HEK293 (cell line): ENCODE data around the gene GRIA1.

Source experiments
- CTCF ChIA-PET: fragments of 350-600 bp; formaldehyde crosslinking; extraction: SDS; loops from one replicate; lab custom pipeline; 2021; ENCODE audit warnings: antibody characterized with exemption; lab: Yijun Ruan, JAX
- POLR2A ChIA-PET: fragments of 300-600 bp; formaldehyde crosslinking; extraction: SDS; loops from one replicate; lab custom pipeline; 2020; ENCODE audit warnings: antibody characterized with exemption, inconsistent platforms; lab: Yijun Ruan, JAX
- H3K27ac ChIP-seq: fragments of 200-500 bp; sonication (Bioruptor generic); 2 replicates; pipeline ENCODE4 v1.5.1; 2014; ENCODE audit warnings: low read depth, low read length, control low read depth, inconsistent platforms; ENCODE audit errors: extremely low read depth
- H3K36me3 ChIP-seq, 2 experiments: fragments of 200-500 bp in 1 of 2; sonication (Bioruptor generic) in 1 of 2; 1 replicate in 1 of 2; 2 replicates in 1 of 2; pipeline ENCODE4 v1.5.1; 2014 to 2017; ENCODE audit warnings: inconsistent platforms in 2 of 2, low read length in 2 of 2; ENCODE audit not compliant: control insufficient read depth in 2 of 2, insufficient read depth in 1 of 2
- H3K4me1 ChIP-seq: fragments of 200-500 bp; sonication (Bioruptor generic); 2 replicates; pipeline ENCODE4 v1.5.1; 2014; ENCODE audit warnings: mild to moderate bottlenecking, low read length, inconsistent platforms; ENCODE audit not compliant: control insufficient read depth, insufficient read depth
- H3K4me3 ChIP-seq: 2 replicates; pipeline ENCODE4 v1.5.1; 2011; ENCODE audit warnings: low read depth, mild to moderate bottlenecking, control low read depth, low read length, moderate library complexity
- H3K9me3 ChIP-seq: fragments of 200-500 bp; sonication (Bioruptor generic); 2 replicates; pipeline ENCODE4 v1.5.1; 2014; ENCODE audit warnings: low read depth, low read length, inconsistent platforms; ENCODE audit not compliant: control insufficient read depth, insufficient read depth
- GLI2 ChIP-seq: fragments of 450-650 bp; formaldehyde crosslinking; IDR thresholded peaks from 2 replicates; pipeline ENCODE4; 2017; ENCODE audit warnings: missing biosample characterization, missing genetic modification characterization, low read depth, borderline replicate concordance
- KLF8 ChIP-seq: fragments of 450-650 bp; formaldehyde crosslinking; IDR thresholded peaks from 2 replicates; pipeline ENCODE4 v1.5.1; 2016; ENCODE audit warnings: missing biosample characterization, missing genetic modification characterization
- PRDM2 ChIP-seq: fragments of 450-650 bp; formaldehyde crosslinking; IDR thresholded peaks from 2 replicates; pipeline ENCODE4 v1.5.1; 2016; ENCODE audit warnings: missing biosample characterization, missing genetic modification characterization, borderline replicate concordance
- PRDM4 ChIP-seq: fragments of 450-650 bp; formaldehyde crosslinking; IDR thresholded peaks from 2 replicates; pipeline ENCODE4 v1.5.1; 2017; ENCODE audit warnings: missing biosample characterization, missing genetic modification characterization
- SETDB1 ChIP-seq: IDR thresholded peaks from one replicate; pipeline ENCODE4 v1.6.1; 2017; ENCODE audit warnings: mild to moderate bottlenecking, low read length, moderate library complexity, mixed read lengths; ENCODE audit not compliant: insufficient read length
- ZBTB49 ChIP-seq: fragments of 450-650 bp; formaldehyde crosslinking; IDR thresholded peaks from 2 replicates; pipeline ENCODE4 v1.5.1; 2016; ENCODE audit warnings: missing biosample characterization, missing genetic modification characterization, low read depth
- ZIC2 ChIP-seq: fragments of 450-650 bp; formaldehyde crosslinking; IDR thresholded peaks from 2 replicates; pipeline ENCODE4 v1.5.1; 2016; ENCODE audit warnings: missing biosample characterization, missing genetic modification characterization
- ZNF19 ChIP-seq: fragments of 450-650 bp; formaldehyde crosslinking; IDR thresholded peaks from 2 replicates; pipeline ENCODE4; 2016; ENCODE audit warnings: missing biosample characterization, missing genetic modification characterization, low read depth
- ZNF23 ChIP-seq: fragments of 450-650 bp; formaldehyde crosslinking; IDR thresholded peaks from 2 replicates; pipeline ENCODE4 v1.5.1; 2016; ENCODE audit warnings: missing biosample characterization, missing genetic modification characterization, borderline replicate concordance
- ZNF280D ChIP-seq: fragments of 450-650 bp; formaldehyde crosslinking; IDR thresholded peaks from 2 replicates; pipeline ENCODE4 v1.5.1; 2016; ENCODE audit warnings: missing biosample characterization, missing genetic modification characterization
- ZNF350 ChIP-seq: fragments of 450-650 bp; formaldehyde crosslinking; IDR thresholded peaks from 2 replicates; pipeline ENCODE4 v1.5.0; 2017; ENCODE audit warnings: missing biosample characterization, mild to moderate bottlenecking, missing genetic modification characterization
- ZNF433 ChIP-seq: fragments of 450-650 bp; formaldehyde crosslinking; IDR thresholded peaks from 2 replicates; pipeline ENCODE4 v1.5.1; 2016; ENCODE audit warnings: missing biosample characterization, missing genetic modification characterization, low read depth
- ZNF529 ChIP-seq: fragments of 450-650 bp; formaldehyde crosslinking; IDR thresholded peaks from 2 replicates; pipeline ENCODE4 v1.5.1; 2017; ENCODE audit warnings: missing genetic modification characterization, missing biosample characterization; ENCODE audit not compliant: insufficient replicate concordance
- ZNF558 ChIP-seq: fragments of 450-650 bp; formaldehyde crosslinking; IDR thresholded peaks from 2 replicates; pipeline ENCODE4 v1.5.1; 2016; ENCODE audit warnings: missing biosample characterization, missing genetic modification characterization
- ZNF560 ChIP-seq: fragments of 450-650 bp; formaldehyde crosslinking; IDR thresholded peaks from 2 replicates; pipeline ENCODE4 v1.5.1; 2017; ENCODE audit warnings: missing biosample characterization, missing genetic modification characterization, borderline replicate concordance
- ZNF677 ChIP-seq: fragments of 450-650 bp; IDR thresholded peaks from 2 replicates; pipeline ENCODE4 v1.5.0; 2018; ENCODE audit warnings: missing biosample characterization, mild to moderate bottlenecking, missing genetic modification characterization, moderate library complexity
- ZNF830 ChIP-seq: fragments of 450-650 bp; IDR thresholded peaks from 2 replicates; pipeline ENCODE4 v1.5.0; 2018; ENCODE audit warnings: missing biosample characterization, missing genetic modification characterization, low read depth, mild to moderate bottlenecking, moderate library complexity

Gene GRIA1

GRCh38 chr5:153690236-153690635 is 199.8 kb downstream of the GRIA1 start:
- ChIA-PET POLR2A (no interaction called here), CTCF (no interaction called here)
- TF ChIP-seq SETDB1 (no peak), ZNF677 (tag by site-specific recombination) (no peak), ZBTB49 (tag by site-specific recombination) (no peak), ZNF560 (tag by site-specific recombination) (no peak), GLI2 (no peak), ZNF558 (no peak), ZNF350 (no peak)
- H3K4me1 ChIP-seq, result no peaks in the 10 kb centered on the region
- no peak overlapping the region for H3K4me3 ChIP-seq
- no peaks in the 10 kb centered on the region for H3K36me3 ChIP-seq
- no peak overlapping the region for H3K27ac ChIP-seq
- H3K9me3 ChIP-seq, result no peaks in the 10 kb centered on the region

- Histone ChIP-seq H3K27ac (no peak overlapping the region), H3K36me3 (no peaks in the 10 kb centered on the region), H3K9me3 (no peaks in the 10 kb centered on the region), H3K4me3 (no peak overlapping the region), H3K4me1 (no peaks in the 10 kb centered on the region)
- TF ChIP-seq ZNF280D, result no peak
- no peak for TF ChIP-seq ZNF433 (tag by site-specific recombination)
- no peak for TF ChIP-seq ZNF19 (tag by site-specific recombination)
- no peak for TF ChIP-seq PRDM2 (tag by site-specific recombination)
- no peak for TF ChIP-seq PRDM4
- TF ChIP-seq ZNF529 (tag by site-specific recombination), result no peak
- no peak for TF ChIP-seq ZNF23 (tag by site-specific recombination)
- TF ChIP-seq ZNF830 (tag by site-specific recombination), result no peak
- no peak for TF ChIP-seq KLF8 (tag by site-specific recombination)
- no peak for TF ChIP-seq ZIC2
- CTCF ChIA-PET, result no interaction called here
- POLR2A ChIA-PET, result no interaction called here
Measured at GRCh38 chr5:153696256-153696655, 205.8 kb downstream of the GRIA1 start.
